B cell (primary cell): ENCODE data around the gene MLLT6. TPM values are rescaled to one million over a fixed set of nuclear protein-coding genes. Genes with fewer than 3 reads are reported as not detected.

Experiments
- ATAC-seq: fragments of 200-7000 bp; cut with Tn5 transposase; one replicate; pipeline ENCODE4 v1.10.0; 2021; ENCODE audit warnings: low read depth, mild to moderate bottlenecking, moderate number of reproducible peaks, moderate library complexity
- CTCF ChIA-PET: fragments of 350-600 bp; sonication (Branson Sonifier 250); formaldehyde crosslinking; loops from one replicate; lab custom pipeline; 2021; ENCODE audit warnings: antibody characterized with exemption, inconsistent platforms; lab: Charles Lee
- POLR2A ChIA-PET: fragments of 350-600 bp; sonication (Branson Sonifier 250); formaldehyde crosslinking; loops from one replicate; lab custom pipeline; 2021; ENCODE audit warnings: antibody characterized with exemption; lab: Charles Lee
- DNase-seq: peaks from one replicate; pipeline ENCODE4 v3.0.0; 2013
- H2AFZ ChIP-seq: 2 replicates; pipeline ENCODE4 v1.6.1; 2012; ENCODE audit warnings: mild to moderate bottlenecking, low read depth, low read length; ENCODE audit not compliant: insufficient read depth, poor library complexity, severe bottlenecking
- H3K27ac ChIP-seq, 2 donors: 1 replicate in 1 of 2; 2 replicates in 1 of 2; pipeline ENCODE4 v1.5.1; 2012 to 2013; ENCODE audit warnings: low read length in 2 of 2, mild to moderate bottlenecking in 2 of 2, moderate library complexity in 1 of 2
- H3K27me3 ChIP-seq, 4 experiments: fragments of 200-600 bp in 1 of 4; sonication (generic) in 1 of 4; replicated peaks in 1 of 4; 1 replicate in 2 of 4; 2 replicates in 2 of 4; pipeline versions ENCODE4 v1.6.1 to v1.7.0; 2013 to 2016; ENCODE audit warnings: low read length in 3 of 4, mild to moderate bottlenecking in 2 of 4, mixed read lengths in 1 of 4, moderate library complexity in 1 of 4; ENCODE audit not compliant: insufficient read depth in 4 of 4, control insufficient read depth in 3 of 4; ENCODE audit errors: control extremely low read depth in 1 of 4
- H3K36me3 ChIP-seq, 2 experiments: replicated peaks in 1 of 2; 1 replicate in 1 of 2; 2 replicates in 1 of 2; pipeline versions ENCODE4 v1.6.1 to v1.7.1; 2013; ENCODE audit warnings: low read length in 1 of 2; ENCODE audit not compliant: insufficient read depth in 2 of 2, control insufficient read depth in 1 of 2; ENCODE audit errors: control extremely low read depth in 1 of 2, extremely low read depth in 1 of 2
- H3K4me1 ChIP-seq, 2 donors: fragments of 200-600 bp in 1 of 2; sonication (generic) in 1 of 2; 1 replicate in 1 of 2; 2 replicates in 1 of 2; pipeline versions ENCODE4 v1.5.1 to v1.6.1; 2013 to 2017; ENCODE audit warnings: low read length in 2 of 2; ENCODE audit not compliant: control insufficient read depth in 2 of 2, insufficient read depth in 2 of 2
- H3K4me2 ChIP-seq: replicated peaks from 2 replicates; pipeline ENCODE3; 2012; ENCODE audit warnings: mild to moderate bottlenecking, low read depth, low read length; ENCODE audit not compliant: poor library complexity, severe bottlenecking
- H3K4me3 ChIP-seq, 5 experiments: fragments of 200-600 bp in 1 of 5; sonication (generic) in 1 of 5; 1 replicate in 3 of 5; 2 replicates in 2 of 5; pipeline versions ENCODE4 v1.5.1 to v1.7.0; 2011 to 2016; ENCODE audit warnings: low read length in 4 of 5, mild to moderate bottlenecking in 4 of 5, low read depth in 2 of 5, control low read depth in 1 of 5, moderate library complexity in 1 of 5; ENCODE audit not compliant: insufficient read depth in 1 of 5; ENCODE audit errors: control extremely low read depth in 1 of 5, extremely low read depth in 1 of 5
- H3K79me2 ChIP-seq: fragments of 200-600 bp; sonication (generic); one replicate; pipeline ENCODE4 v1.6.0; 2016; ENCODE audit warnings: low read length; ENCODE audit not compliant: control insufficient read depth, insufficient read depth
- H3K9ac ChIP-seq: fragments of 200-600 bp; sonication (generic); 2 replicates; pipeline ENCODE4 v1.6.1; 2017; ENCODE audit warnings: mild to moderate bottlenecking, low read length, moderate library complexity
- H3K9me3 ChIP-seq, 3 donors: one replicate each; pipeline versions ENCODE4 v1.6.1 to v1.7.1; 2013; ENCODE audit warnings: low read length in 2 of 3; ENCODE audit not compliant: control insufficient read depth in 2 of 3, insufficient read depth in 1 of 3; ENCODE audit errors: control extremely low read depth in 1 of 3
- H4K20me1 ChIP-seq: 2 replicates; pipeline ENCODE4 v1.6.0; 2012; ENCODE audit warnings: mild to moderate bottlenecking, low read length; ENCODE audit not compliant: insufficient read depth, control insufficient read depth, poor library complexity, severe bottlenecking
- H3K27ac Mint-ChIP-seq: one replicate; pipeline ENCODE4 v1.8.0; 2021; ENCODE audit warnings: mixed read lengths
- H3K27me3 Mint-ChIP-seq: one replicate; pipeline ENCODE4 v1.8.0; 2021; ENCODE audit warnings: mixed read lengths
- H3K4me1 Mint-ChIP-seq: one replicate; pipeline ENCODE4 v1.8.0; 2021; ENCODE audit warnings: mixed read lengths
- H3K4me3 Mint-ChIP-seq: one replicate; pipeline ENCODE4 v1.8.0; 2021; ENCODE audit warnings: mixed read lengths
- H3K9me3 Mint-ChIP-seq: one replicate; pipeline ENCODE4 v1.8.0; 2022; ENCODE audit warnings: mixed read lengths; ENCODE audit not compliant: insufficient read depth
- CTCF ChIP-seq: fragments of 200-600 bp; IDR thresholded peaks from one replicate; pipeline ENCODE4 v1.8.0; 2022; ENCODE audit warnings: antibody characterized with exemption, mild to moderate bottlenecking
- EZH2 ChIP-seq: IDR thresholded peaks from 2 replicates; pipeline ENCODE4 v1.6.1; 2012; ENCODE audit warnings: borderline replicate concordance, low read depth, mild to moderate bottlenecking, moderate library complexity, low read length; ENCODE audit not compliant: insufficient read depth, poor library complexity, severe bottlenecking
- WGBS: methylation state at CpG from one replicate; pipeline ENCODE4 v1.1.5; 2013; ENCODE audit warnings: missing lambda C conversion rate; ENCODE audit not compliant: insufficient coverage; 5-methylcytosine and 5-hydroxymethylcytosine counted together
- intact Hi-C: fragments of 100-400 bp; cut with micrococcal nuclease; formaldehyde crosslinking; loops from one replicate; pipeline ENCODE4 v1.10.0; 2022
- polyA plus RNA-seq: library from polyadenylated mRNA; depleted of rRNA; stranded (reverse); fragments of >200 nt; gene quantifications from 2 replicates; pipeline ENCODE4 v1.2.3, GENCODE V29; 2012
- small RNA-seq: library from RNA; depleted of rRNA; stranded (forward); fragments of <200 nt; gene quantifications from one replicate; pipeline ENCODE3, GENCODE V24; 2012; ENCODE audit warnings: low replicate concordance, low read depth; ENCODE audit not compliant: insufficient read length
- total RNA-seq, 2 donors: library from RNA; stranded (reverse); fragments of 120-200 nt in 1 of 2; gene quantifications; 1 replicate in 1 of 2; 2 replicates in 1 of 2; pipeline versions ENCODE4 v1.2.3 to v1.2.4, GENCODE V29; 2013 to 2022

Gene MLLT6
- total and polyA plus RNA-seq, 2 donors (not counting 1 experiment from before 2014, with no cell fraction given), result 165 to 288 TPM

- TF ChIP-seq CTCF, result no peak
- TF ChIP-seq EZH2, result no peak
- Histone ChIP-seq H3K27me3 (no peaks in the 10 kb centered on the region), H3K79me2 (no peaks in the 10 kb centered on the region), H3K4me2 (no peak overlapping the region), H3K36me3 (peaks cover 6 to 81% of the 10 kb centered on the region in 2 experiments), H3K27ac (no peak overlapping the region), H3K4me1 (no peaks in the 10 kb centered on the region), H3K9ac (no peak overlapping the region), H3K4me3 (no peak overlapping the region), H4K20me1 (no peaks in the 10 kb centered on the region), H3K9me3 (no peaks in the 10 kb centered on the region), H2AFZ (no peak overlapping the region)
- Mint-ChIP-seq H3K4me1 (no peaks in the 10 kb centered on the region), H3K4me3 (no peak overlapping the region), H3K27ac (no peak overlapping the region), H3K27me3 (no peaks in the 10 kb centered on the region), H3K9me3 (no peaks in the 10 kb centered on the region)
- WGBS, result 93% methylated on average over 3 of the region's 7 CpGs
- CTCF ChIA-PET, result no interaction called here
- ATAC-seq, result no peak
- intact Hi-C loops, result no loop called here
- no peak for DNase-seq
- POLR2A ChIA-PET, result interaction anchor here (0.7 kb wide), 2 partner anchors 94 to 385 kb away, joined by 6 to 8 read pairs; no protein-coding TSS in a partner anchor
Observed at GRCh38 chr17:38777641-38778250, 72.7 kb downstream of the MLLT6 start.

Small RNAs within 50 kb of the gene (small RNA-seq; reads per million reads assigned to genes)
- not detected for gene MIR4726
- not detected for gene MIR4734
- not detected for gene RNA5SP440
- gene RNU6-866P, result not detected

Other genes with a start within 250 kb of the MLLT6 start
- 0.44 and 0.66 TPM in 2 replicates for gene SRCIN1, start 99.3 kb upstream of the MLLT6 start, total RNA-seq
- gene SRCIN1, start 99.3 kb upstream of the MLLT6 start, polyA plus RNA-seq, result 0.30 and 1.1 TPM in 2 replicates
- 0.97 and 1.2 TPM in 2 replicates for gene EPOP, start 30.3 kb upstream of the MLLT6 start, total RNA-seq
- 0.62 and 0.66 TPM in 2 replicates for gene EPOP, start 30.3 kb upstream of the MLLT6 start, polyA plus RNA-seq
- gene CISD3, start 25.1 kb downstream of the MLLT6 start, total RNA-seq, result 11.3 TPM in 2 replicates
- 1.7 and 5.0 TPM in 2 replicates for gene CISD3, start 25.1 kb downstream of the MLLT6 start, polyA plus RNA-seq
- gene PCGF2, start 43.1 kb downstream of the MLLT6 start, total RNA-seq, result not detected in 2 replicates
- gene PCGF2, start 43.1 kb downstream of the MLLT6 start, polyA plus RNA-seq, result 0.04 and 0.81 TPM in 2 replicates
- 106 and 109 TPM in 2 replicates for gene PSMB3, start 47.5 kb downstream of the MLLT6 start, total RNA-seq
- gene PSMB3, start 47.5 kb downstream of the MLLT6 start, polyA plus RNA-seq, result 121 and 184 TPM in 2 replicates
- 42.9 and 46.8 TPM in 2 replicates for gene PIP4K2B, start 94.3 kb downstream of the MLLT6 start, total RNA-seq
- gene PIP4K2B, start 94.3 kb downstream of the MLLT6 start, polyA plus RNA-seq, result 24.0 and 24.7 TPM in 2 replicates
- 39.3 and 43.3 TPM in 2 replicates for gene CWC25, start 120.0 kb downstream of the MLLT6 start, total RNA-seq
- gene CWC25, start 120.0 kb downstream of the MLLT6 start, polyA plus RNA-seq, result 40.8 and 71.2 TPM in 2 replicates
- gene RPL23, start 148.4 kb downstream of the MLLT6 start, total RNA-seq, result 1,692 and 1,753 TPM in 2 replicates
- 2,282 and 3,005 TPM in 2 replicates for gene RPL23, start 148.4 kb downstream of the MLLT6 start, polyA plus RNA-seq
- gene LASP1, start 164.8 kb downstream of the MLLT6 start, total RNA-seq, result 121 and 125 TPM in 2 replicates
- 35.5 and 51.6 TPM in 2 replicates for gene LASP1, start 164.8 kb downstream of the MLLT6 start, polyA plus RNA-seq